OCI-LY7 (cell line): ENCODE data around the gene FDX2. TPM values are rescaled to one million over a fixed set of nuclear protein-coding genes. Genes with fewer than 3 reads are reported as not detected.

ENCODE experiments used
- BruUV-seq: library from RNA; stranded (reverse); fragments of 400-500 nt; replicated peaks from 2 replicates; lab custom pipeline; 2021; lab: Mats Ljungman, UMichigan
- CTCF ChIA-PET: fragments of 300-600 bp; sonication (Branson Sonifier 250); formaldehyde crosslinking; loops from one replicate; lab custom pipeline; 2022; ENCODE audit warnings: antibody characterized with exemption; ENCODE audit not compliant: unreplicated experiment; lab: Charles Lee
- POLR2A ChIA-PET: fragments of 300-600 bp; sonication (Branson Sonifier 250); formaldehyde crosslinking; loops from one replicate; lab custom pipeline; 2022; ENCODE audit warnings: antibody characterized with exemption; lab: Charles Lee
- DNase-seq: peaks from one replicate; pipeline ENCODE4 v3.0.0-alpha.2; 2015; ENCODE audit warnings: low spot score
- H2AFZ ChIP-seq: fragments of 200-600 bp; sonication (generic), shearing (Covaris generic); 2 replicates; pipeline ENCODE4 v1.6.1; 2014; ENCODE audit warnings: mild to moderate bottlenecking, antibody characterized with exemption, low read length, moderate library complexity
- H3K27ac ChIP-seq: fragments of 200-600 bp; sonication (generic); 2 replicates; pipeline ENCODE4 v1.5.1; 2014; ENCODE audit warnings: mixed run types, low read depth, mild to moderate bottlenecking, moderate library complexity, low read length, inconsistent platforms; ENCODE audit not compliant: poor library complexity, severe bottlenecking
- H3K36me3 ChIP-seq: fragments of 200-600 bp; sonication (generic); 2 replicates; pipeline ENCODE4 v1.6.1; 2014; ENCODE audit warnings: mild to moderate bottlenecking, antibody characterized with exemption, low read length, moderate library complexity, mixed read lengths; ENCODE audit not compliant: insufficient read depth
- H3K4me1 ChIP-seq: fragments of 200-600 bp; sonication (generic); 2 replicates; pipeline ENCODE4 v1.5.1; 2014; ENCODE audit warnings: mild to moderate bottlenecking, low read length; ENCODE audit not compliant: insufficient read depth, poor library complexity, severe bottlenecking
- H3K4me2 ChIP-seq: fragments of 200-600 bp; sonication (generic); 2 replicates; pipeline ENCODE4 v1.6.1; 2014; ENCODE audit warnings: mild to moderate bottlenecking, low read length
- H3K4me3 ChIP-seq: fragments of 200-600 bp; sonication (generic); 2 replicates; pipeline ENCODE4 v1.5.1; 2014; ENCODE audit warnings: mild to moderate bottlenecking, low read depth, low read length; ENCODE audit not compliant: poor library complexity, severe bottlenecking
- H3K79me2 ChIP-seq: fragments of 200-600 bp; sonication (generic); 2 replicates; pipeline ENCODE4 v1.6.1; 2016; ENCODE audit warnings: low read depth, mild to moderate bottlenecking, low read length, moderate library complexity, mixed read lengths; ENCODE audit not compliant: insufficient read depth
- H3K9me2 ChIP-seq: fragments of 200-600 bp; sonication (generic); 2 replicates; pipeline ENCODE4 v1.6.1; 2016; ENCODE audit warnings: mild to moderate bottlenecking, low read length, mixed read lengths; ENCODE audit not compliant: insufficient read depth
- H3K9me3 ChIP-seq: fragments of 200-600 bp; sonication (generic); 2 replicates; pipeline ENCODE4 v1.6.1; 2014; ENCODE audit warnings: mild to moderate bottlenecking, mixed run types, low read length, mixed read lengths
- H4K20me1 ChIP-seq: fragments of 200-600 bp; sonication (generic); 2 replicates; pipeline ENCODE4 v1.6.1; 2014; ENCODE audit warnings: mild to moderate bottlenecking, antibody characterized with exemption, low read length, moderate library complexity, mixed read lengths; ENCODE audit not compliant: insufficient read depth
- CTCF ChIP-seq: fragments of 200-600 bp; sonication (generic); conservative IDR thresholded peaks from 2 replicates; pipeline ENCODE4 v1.5.1; 2014; ENCODE audit warnings: mild to moderate bottlenecking, antibody characterized with exemption, low read length, moderate library complexity, mixed read lengths
- EZH2phosphoT487 ChIP-seq: fragments of 200-600 bp; sonication (generic); IDR thresholded peaks from 2 replicates; pipeline ENCODE4 v1.6.1; 2018; ENCODE audit warnings: low read depth, borderline replicate concordance, mild to moderate bottlenecking, mixed run types, antibody characterized with exemption, low read length, moderate library complexity, mixed read lengths
- intact Hi-C: fragments of 100-400 bp; cut with micrococcal nuclease; formaldehyde crosslinking; loops from one replicate; pipeline ENCODE4 v1.10.0; 2022; ENCODE audit not compliant: unreplicated experiment
- total RNA-seq, 2 experiments: library from RNA; depleted of rRNA in 1 of 2; stranded (reverse); fragments of >200 nt in 1 of 2; shearing (Covaris generic) in 1 of 2; gene quantifications; 2 replicates each; pipeline ENCODE4 v1.2.3, GENCODE V29; 2014 to 2022

Gene FDX2
- total RNA-seq, 2 experiments from 2014 or later = 17.1 to 17.2 TPM

GRCh38 chr19:10352764-10353671, 37.2 kb upstream of the FDX2 start:
- CTCF ChIA-PET = no interaction called here
- H3K4me1 ChIP-seq = no peaks in the 10 kb centered on the region

GRCh38 chr19:10346509-10346908, 30.7 kb upstream of the FDX2 start:
- Histone ChIP-seq H4K20me1 (no peaks in the 10 kb centered on the region), H3K9me3 (no peaks in the 10 kb centered on the region), H2AFZ (no peak overlapping the region), H3K4me3 (no peak overlapping the region), H3K79me2 (no peaks in the 10 kb centered on the region), H3K4me2 (no peak overlapping the region), H3K9me2 (no peaks in the 10 kb centered on the region), H3K4me1 (peaks cover 2% of the 10 kb centered on the region), H3K27ac (no peak overlapping the region), H3K36me3 (peaks cover 17% of the 10 kb centered on the region)
- TF ChIP-seq EZH2phosphoT487 (no peak), CTCF (no peak)
- CTCF ChIA-PET = no interaction called here
- POLR2A ChIA-PET = no interaction called here
- no TSS peak for BruUV-seq
- intact Hi-C loops = no loop called here
- no peak for DNase-seq

More at GRCh38 chr19:10352764-10353671, 37.2 kb upstream of the FDX2 start:
- TF ChIP-seq CTCF (no peak), EZH2phosphoT487 (no peak)
- Histone ChIP-seq H3K9me3 (no peaks in the 10 kb centered on the region), H3K79me2 (no peaks in the 10 kb centered on the region), H4K20me1 (no peaks in the 10 kb centered on the region), H3K27ac (no peak overlapping the region), H3K4me2 (no peak overlapping the region), H3K36me3 (peaks cover 64% of the 10 kb centered on the region), H3K9me2 (no peaks in the 10 kb centered on the region), H3K4me3 (no peak overlapping the region), H2AFZ (no peak overlapping the region)
- intact Hi-C loops = loop anchor here (2.0 kb wide), 1 partner anchor 34 kb away; no protein-coding TSS in a partner anchor
- BruUV-seq = no TSS peak
- no peak for DNase-seq
- POLR2A ChIA-PET = no interaction called here

GRCh38 chr19:10344780-10345179, 29.0 kb upstream of the FDX2 start:
- intact Hi-C loops = no loop called here
- no peak overlapping the region for H3K27ac ChIP-seq
- H3K9me2 ChIP-seq = no peaks in the 10 kb centered on the region
- peaks cover 2% of the 10 kb centered on the region; the same call in 1 of the 2 replicates for H3K36me3 ChIP-seq
- no peak for DNase-seq
- no peaks in the 10 kb centered on the region for H3K9me3 ChIP-seq
- no peaks in the 10 kb centered on the region for H4K20me1 ChIP-seq
- no peak overlapping the region for H3K4me2 ChIP-seq
- H2AFZ ChIP-seq = no peak overlapping the region
- no TSS peak for BruUV-seq
- H3K79me2 ChIP-seq = no peaks in the 10 kb centered on the region
- peaks cover 7% of the 10 kb centered on the region for H3K4me1 ChIP-seq
- no peak overlapping the region for H3K4me3 ChIP-seq
- ChIA-PET CTCF (no interaction called here), POLR2A (interaction anchor here (0.6 kb wide), 1 partner anchor 11 kb away, joined by 3 read pairs; the partner anchor contains the start of gene RAVER1)
- TF ChIP-seq EZH2phosphoT487 (no peak), CTCF (no peak)
